HCT116 (cell line): ENCODE measurements around the gene EIF4E1B. TPM values are rescaled to one million over a fixed set of nuclear protein-coding genes. Genes with fewer than 3 reads are reported as not detected.

Experiments
- ATAC-seq: fragments of 200-7000 bp; cut with Tn5 transposase; 2 replicates; pipeline ENCODE4 v1.9.1; 2020; ENCODE audit warnings: mild to moderate bottlenecking, moderate library complexity
- BruUV-seq: library from RNA; stranded (reverse); fragments of 400-500 nt; replicated peaks from 2 replicates; lab custom pipeline; 2021; lab: Mats Ljungman, UMichigan
- CTCF ChIA-PET: fragments of 300-600 bp; sonication (Branson Sonifier 250); formaldehyde crosslinking; loops from one replicate; lab custom pipeline; 2021; ENCODE audit warnings: antibody characterized with exemption; lab: Charles Lee
- POLR2A ChIA-PET: fragments of 300-600, 350-600 bp; sonication (Branson Sonifier 250); formaldehyde crosslinking; loops from one replicate; lab custom pipeline; 2021; ENCODE audit warnings: antibody characterized with exemption; lab: Charles Lee
- RAD21 ChIA-PET, 2 experiments: fragments of 300-600 bp; sonication (Branson Sonifier 250); formaldehyde crosslinking; loops; one replicate each; lab custom pipeline; 2023; ENCODE audit warnings: low total read pairs in 2 of 2; ENCODE audit not compliant: uncharacterized antibody in 2 of 2, unreplicated experiment in 2 of 2, low non-redundant PET in 1 of 2; lab: Charles Lee
- DNase-seq: peaks from one replicate; pipeline ENCODE4 v3.0.0-alpha.2; 2010; ENCODE audit warnings: low read depth, low spot score
- H2AFZ ChIP-seq: fragments of 200-600 bp; shearing (Covaris generic), sonication (generic); 2 replicates; pipeline ENCODE4 v1.6.1; 2017; ENCODE audit warnings: low read depth, mixed run types, mixed read lengths, antibody characterized with exemption, low read length; ENCODE audit not compliant: poor library complexity, severe bottlenecking
- H3K27ac ChIP-seq: 2 replicates; pipeline ENCODE4 v1.5.1; 2012; ENCODE audit warnings: low read depth, low read length
- H3K27me3 ChIP-seq: fragments of 200-600 bp; sonication (generic); 2 replicates; pipeline ENCODE4 v1.6.1; 2016; ENCODE audit warnings: mixed run types, low read length, mixed read lengths; ENCODE audit not compliant: insufficient read depth
- H3K36me3 ChIP-seq, 2 experiments: fragments of 200-500 bp in 1 of 2; fragments of 200-600 bp in 1 of 2; sonication (Bioruptor generic) in 1 of 2; sonication (generic) in 1 of 2; 2 replicates each; pipeline versions ENCODE4 v1.5.1 to v1.6.1; 2014 to 2016; ENCODE audit warnings: low read length in 2 of 2, inconsistent platforms in 1 of 2, mixed read lengths in 1 of 2, mixed run types in 1 of 2; ENCODE audit not compliant: insufficient read depth in 2 of 2, control insufficient read depth in 1 of 2
- H3K4me1 ChIP-seq, 2 experiments: fragments of 200-600 bp in 1 of 2; sonication (generic) in 1 of 2; 2 replicates each; pipeline versions ENCODE4 v1.5.1 to v1.6.1; 2012 to 2017; ENCODE audit warnings: low read length in 2 of 2, inconsistent platforms in 1 of 2, mild to moderate bottlenecking in 1 of 2, mixed read lengths in 1 of 2, mixed run types in 1 of 2, moderate library complexity in 1 of 2; ENCODE audit not compliant: insufficient read depth in 2 of 2, control insufficient read depth in 1 of 2
- H3K4me2 ChIP-seq: fragments of 200-600 bp; sonication (generic); 2 replicates; pipeline ENCODE4 v1.6.1; 2017; ENCODE audit warnings: mixed run types, low read length, mixed read lengths
- H3K4me3 ChIP-seq, 2 experiments: fragments of 200-600 bp in 1 of 2; sonication (generic) in 1 of 2; replicated peaks in 1 of 2; 2 replicates each; pipeline ENCODE4 v1.5.1; 2011 to 2016; ENCODE audit warnings: low read length in 2 of 2, control low read depth in 1 of 2, low read depth in 1 of 2, mild to moderate bottlenecking in 1 of 2, mixed read lengths in 1 of 2, mixed run types in 1 of 2
- H3K79me2 ChIP-seq: fragments of 200-600 bp; sonication (generic); 2 replicates; pipeline ENCODE4 v1.6.1; 2017; ENCODE audit warnings: mild to moderate bottlenecking, mixed run types, low read length, moderate library complexity, mixed read lengths; ENCODE audit not compliant: insufficient read depth
- H3K9ac ChIP-seq: fragments of 200-600 bp; sonication (generic); 2 replicates; pipeline ENCODE4 v1.6.1; 2016; ENCODE audit warnings: low read length, mixed read lengths
- H3K9me2 ChIP-seq: fragments of 200-600 bp; sonication (generic), shearing (Covaris generic); 2 replicates; pipeline ENCODE4 v1.6.1; 2017; ENCODE audit warnings: mixed run types, mild to moderate bottlenecking, moderate library complexity; ENCODE audit not compliant: insufficient read depth
- H3K9me3 ChIP-seq, 2 experiments: fragments of 200-500 bp in 1 of 2; fragments of 200-600 bp in 1 of 2; sonication (Bioruptor generic) in 1 of 2; sonication (generic) in 1 of 2; 2 replicates each; pipeline ENCODE4 v1.6.1; 2014 to 2017; ENCODE audit warnings: low read length in 2 of 2, mixed read lengths in 2 of 2, inconsistent platforms in 1 of 2, low read depth in 1 of 2, mild to moderate bottlenecking in 1 of 2, mixed run types in 1 of 2, moderate library complexity in 1 of 2; ENCODE audit not compliant: control insufficient read depth in 1 of 2, insufficient read depth in 1 of 2
- H4K20me1 ChIP-seq: fragments of 200-600 bp; sonication (generic), shearing (Covaris generic); 2 replicates; pipeline ENCODE4 v1.6.1; 2017; ENCODE audit warnings: mixed run types, mild to moderate bottlenecking, moderate library complexity; ENCODE audit not compliant: insufficient read depth
- ATF3 ChIP-seq: IDR thresholded peaks from 2 replicates; pipeline ENCODE4 v1.6.1; 2012
- CTCF ChIP-seq, 3 experiments: fragments of 200-600 bp in 1 of 3; sonication (generic) in 1 of 3; IDR thresholded peaks in 2 of 3; conservative IDR thresholded peaks in 1 of 3; 2 replicates each; pipeline ENCODE4 v1.5.1; 2012 to 2017; ENCODE audit warnings: low read depth in 2 of 3, low read length in 2 of 3, antibody characterized with exemption in 1 of 3, borderline replicate concordance in 1 of 3, control low read depth in 1 of 3, mild to moderate bottlenecking in 1 of 3, mixed read lengths in 1 of 3, mixed run types in 1 of 3, moderate library complexity in 1 of 3; ENCODE audit not compliant: insufficient read depth in 1 of 3
- EGR1 ChIP-seq: IDR thresholded peaks from 2 replicates; pipeline ENCODE4 v1.6.1; 2012; ENCODE audit warnings: low read depth
- ELF1 ChIP-seq: IDR thresholded peaks from 2 replicates; pipeline ENCODE4 v1.6.1; 2012; ENCODE audit warnings: low read depth, borderline replicate concordance
- EZH2 ChIP-seq: fragments of 200-600 bp; sonication (generic); IDR thresholded peaks from 2 replicates; pipeline ENCODE4 v1.6.1; 2017; ENCODE audit warnings: antibody characterized with exemption, mixed run types
- EZH2phosphoT487 ChIP-seq: fragments of 200-600 bp; IDR thresholded peaks from 2 replicates; pipeline ENCODE4 v1.6.1; 2018; ENCODE audit warnings: antibody characterized with exemption, borderline replicate concordance
- FOSL1 ChIP-seq: IDR thresholded peaks from 2 replicates; pipeline ENCODE4 v1.6.1; 2012; ENCODE audit warnings: low read depth
- POLR2A ChIP-seq: IDR thresholded peaks from 2 replicates; pipeline ENCODE4 v1.7.0; 2011; ENCODE audit warnings: borderline replicate concordance; ENCODE audit not compliant: insufficient read depth, insufficient read length; ENCODE audit errors: extremely low read depth
- REST ChIP-seq: IDR thresholded peaks from 2 replicates; pipeline ENCODE4 v1.6.1; 2012; ENCODE audit warnings: low read depth
- SP1 ChIP-seq: IDR thresholded peaks from 2 replicates; pipeline ENCODE4 v1.6.1; 2012; ENCODE audit warnings: low read depth
- SRF ChIP-seq: IDR thresholded peaks from 2 replicates; pipeline ENCODE4 v1.6.1; 2012; ENCODE audit warnings: low read depth
- TCF7L2 ChIP-seq: IDR thresholded peaks from 2 replicates; pipeline ENCODE4 v1.7.0; 2011; ENCODE audit warnings: borderline replicate concordance, inconsistent platforms; ENCODE audit not compliant: insufficient read depth, insufficient read length; ENCODE audit errors: extremely low read depth
- YY1 ChIP-seq: IDR thresholded peaks from 2 replicates; pipeline ENCODE4 v1.6.1; 2011; ENCODE audit warnings: low read length, low read depth, moderate library complexity, mild to moderate bottlenecking; ENCODE audit not compliant: insufficient replicate concordance; ENCODE audit errors: extremely low read depth
- ZFX ChIP-seq: fragments of 450-650 bp; IDR thresholded peaks from 2 replicates; pipeline ENCODE4 v1.6.1; 2017
- ZNF274 ChIP-seq: fragments of 200-500 bp; sonication (Bioruptor generic); IDR thresholded peaks from 2 replicates; pipeline ENCODE4 v1.6.1; 2014; ENCODE audit warnings: mild to moderate bottlenecking, low read depth, low read length, inconsistent platforms
- intact Hi-C: fragments of 100-400 bp; cut with micrococcal nuclease; formaldehyde crosslinking; loops from 2 replicates; pipeline ENCODE4 v1.10.0; 2022
- total RNA-seq: library from RNA; stranded (reverse); gene quantifications from one replicate; pipeline ENCODE4 v1.2.1, GENCODE V29; 2021; ENCODE audit not compliant: unreplicated experiment

The EIF4E1B gene
- total RNA-seq, 1 experiment from 2014 or later, result 0.07 TPM

- Histone ChIP-seq H3K4me1 (peaks cover 0 to 18% of the 10 kb centered on the region in 2 experiments; a peak in 2 of 4 replicates), H3K27me3 (no peaks in the 10 kb centered on the region), H3K9ac (no peak overlapping the region), H3K4me2 (no peak overlapping the region), H3K9me3 (no peaks in the 10 kb centered on the region), H3K27ac (no peak overlapping the region), H3K79me2 (no peaks in the 10 kb centered on the region), H2AFZ (no peak overlapping the region), H3K36me3 (no peaks in the 10 kb centered on the region), H3K9me2 (no peaks in the 10 kb centered on the region), H4K20me1 (no peaks in the 10 kb centered on the region), H3K4me3 (no peak overlapping the region)
- POLR2A ChIA-PET, result no interaction called here
- BruUV-seq, result no TSS peak
- TF ChIP-seq FOSL1 (no peak), EZH2phosphoT487 (no peak), SRF (no peak), EGR1 (no peak), TCF7L2 (no peak), EZH2 (no peak), SP1 (no peak), ZNF274 (no peak), ZFX (no peak), CTCF (IDR thresholded peaks at IDR 0.05 in 2 of 3, conservative IDR thresholded peaks at IDR 0.05 in 1 of 3; ENCODE audit: borderline replicate concordance in 1 of 3, insufficient read depth in 1 of 3, low read depth in 2 of 3, low read length in 2 of 3) (no peak), ELF1 (no peak), POLR2A (no peak), REST (no peak), YY1 (no peak), ATF3 (no peak)
- intact Hi-C loops, result no loop called here
- DNase-seq (no peak), ATAC-seq (no peak)
- CTCF ChIA-PET, result no interaction called here
- RAD21 ChIA-PET, result no interaction called here
Observed at GRCh38 chr5:176624938-176625337, 5.5 kb upstream of the EIF4E1B start.
